GM23338 (cell line): Measurements from ENCODE around the gene PHF21A. TPM values are rescaled to one million over a fixed set of nuclear protein-coding genes. Genes with fewer than 3 reads are reported as not detected.

Experiments used
- ATAC-seq: fragments of 200-7000 bp; cut with Tn5 transposase; 3 replicates; pipeline ENCODE4 v1.9.1; 2020
- DNase-seq: peaks from one replicate; pipeline ENCODE4 v3.0.0-alpha.2; 2015; ENCODE audit warnings: low spot score
- H2AFZ ChIP-seq: fragments of 200-600 bp; sonication (generic); 2 replicates; pipeline ENCODE4 v1.8.0; 2016; ENCODE audit warnings: antibody characterized with exemption, mild to moderate bottlenecking, moderate library complexity
- H3F3A ChIP-seq: fragments of 200-600 bp; sonication (generic); replicated peaks from 2 replicates; pipeline ENCODE4 v1.8.0; 2017; ENCODE audit warnings: antibody characterized with exemption, mixed run types, low read depth
- H3K27ac ChIP-seq: fragments of 200-600 bp; sonication (generic); 2 replicates; pipeline ENCODE4 v1.6.1; 2016; ENCODE audit warnings: low read depth
- H3K27me3 ChIP-seq: fragments of 200-600 bp; sonication (generic); 2 replicates; pipeline ENCODE4 v1.8.0; 2016; ENCODE audit warnings: mild to moderate bottlenecking, mixed run types, moderate library complexity; ENCODE audit not compliant: insufficient read depth
- H3K36me3 ChIP-seq: fragments of 200-600 bp; sonication (generic); 2 replicates; pipeline ENCODE4 v1.8.0; 2016; ENCODE audit warnings: mild to moderate bottlenecking; ENCODE audit not compliant: insufficient read depth
- H3K4me1 ChIP-seq: fragments of 200-600 bp; sonication (generic); 2 replicates; pipeline ENCODE4 v1.8.0; 2016; ENCODE audit warnings: mild to moderate bottlenecking, moderate library complexity; ENCODE audit not compliant: insufficient read depth
- H3K4me2 ChIP-seq: fragments of 200-600 bp; sonication (generic); 2 replicates; pipeline ENCODE4 v1.7.1; 2017; ENCODE audit warnings: mixed run types
- H3K4me3 ChIP-seq: fragments of 200-600 bp; sonication (generic); 2 replicates; pipeline ENCODE4 v1.6.1; 2016; ENCODE audit warnings: mixed run types
- H3K79me2 ChIP-seq: fragments of 200-600 bp; sonication (generic); replicated peaks from 2 replicates; pipeline ENCODE4 v1.8.0; 2017; ENCODE audit warnings: mild to moderate bottlenecking; ENCODE audit not compliant: insufficient read depth
- H3K9me2 ChIP-seq: fragments of 200-600 bp; sonication (generic); 2 replicates; pipeline ENCODE4 v1.8.0; 2017; ENCODE audit not compliant: insufficient read depth
- H4K20me1 ChIP-seq: fragments of 200-600 bp; sonication (generic); replicated peaks from 2 replicates; pipeline ENCODE4 v1.8.0; 2017; ENCODE audit warnings: mild to moderate bottlenecking; ENCODE audit not compliant: insufficient read depth
- H3K27ac Mint-ChIP-seq: 2 replicates; pipeline ENCODE4 v1.8.0; 2020; ENCODE audit warnings: inconsistent platforms, mild to moderate bottlenecking, moderate library complexity, mixed read lengths
- H3K27me3 Mint-ChIP-seq: 3 replicates; pipeline ENCODE4 v1.8.0; 2022; ENCODE audit warnings: low read depth, mild to moderate bottlenecking, moderate library complexity, mixed read lengths, inconsistent platforms; ENCODE audit not compliant: insufficient read depth, poor library complexity
- H3K36me3 Mint-ChIP-seq: 3 replicates; pipeline ENCODE4 v1.8.0; 2021; ENCODE audit warnings: low read depth, mild to moderate bottlenecking, inconsistent platforms, moderate library complexity, mixed read lengths
- H3K4me1 Mint-ChIP-seq: 3 replicates; pipeline ENCODE4 v1.8.0; 2020; ENCODE audit warnings: mild to moderate bottlenecking, inconsistent platforms, mixed read lengths
- H3K4me3 Mint-ChIP-seq: 3 replicates; pipeline ENCODE4 v1.8.0; 2021; ENCODE audit warnings: moderate library complexity, mild to moderate bottlenecking, inconsistent platforms, mixed read lengths
- H3K9me3 Mint-ChIP-seq: 3 replicates; pipeline ENCODE4 v1.8.0; 2020; ENCODE audit warnings: moderate library complexity, mild to moderate bottlenecking, inconsistent platforms, mixed read lengths
- CREB1 ChIP-seq: fragments of 250-450 bp; sonication (Bioruptor Pico); IDR thresholded peaks from 2 replicates; pipeline ENCODE4 v1.5.0; 2020; ENCODE audit warnings: low read depth, mild to moderate bottlenecking, moderate library complexity
- EZH2 ChIP-seq: fragments of 200-600 bp; sonication (generic); IDR thresholded peaks from one replicate; pipeline ENCODE4 v1.8.0; 2017; ENCODE audit warnings: antibody characterized with exemption, mild to moderate bottlenecking, low read depth; ENCODE audit not compliant: unreplicated experiment
- EZH2phosphoT487 ChIP-seq: fragments of 200-600 bp; sonication (generic); IDR thresholded peaks from one replicate; pipeline ENCODE4 v1.8.1; 2018; ENCODE audit warnings: antibody characterized with exemption; ENCODE audit not compliant: unreplicated experiment
- JUNB ChIP-seq: IDR thresholded peaks from one replicate; pipeline ENCODE4 v1.6.1; 2016; ENCODE audit warnings: antibody characterized with exemption; ENCODE audit not compliant: unreplicated experiment
- NANOG ChIP-seq: IDR thresholded peaks from 2 replicates; pipeline ENCODE4 v1.6.1; 2016; ENCODE audit warnings: antibody characterized with exemption, borderline replicate concordance
- POLR2AphosphoS5 ChIP-seq: IDR thresholded peaks from 2 replicates; pipeline ENCODE4 v1.6.1; 2016; ENCODE audit warnings: antibody characterized with exemption, low read depth
- STAT1 ChIP-seq: IDR thresholded peaks from one replicate; pipeline ENCODE4 v1.6.1; 2016; ENCODE audit warnings: antibody characterized with exemption; ENCODE audit not compliant: unreplicated experiment
- ZNF114 ChIP-seq: fragments of 250-450 bp; sonication (Bioruptor Pico); IDR thresholded peaks from 2 replicates; pipeline ENCODE4 v1.5.0; 2020; ENCODE audit warnings: mild to moderate bottlenecking, moderate library complexity
- ZNF331 ChIP-seq: fragments of 250-450 bp; sonication (Bioruptor Pico); IDR thresholded peaks from 2 replicates; pipeline ENCODE4 v1.5.0; 2020; ENCODE audit warnings: low read depth, mild to moderate bottlenecking, moderate library complexity
- polyA plus RNA-seq: library from polyadenylated mRNA; unstranded; fragments of >200 nt; fragmentation: Nextera tagmentation; extraction: Ambion mirVana; gene quantifications from 2 replicates; pipeline ENCODE4 v1.2.1, GENCODE V29; 2016
- total RNA-seq: library from RNA; depleted of rRNA; stranded (reverse); fragments of >200 nt; shearing (Covaris generic); gene quantifications from 2 replicates; pipeline ENCODE4 v1.2.3, GENCODE V29; 2014
- TF ChIP-seq, protein P1 (sequence below): IDR thresholded peaks from 2 replicates; pipeline ENCODE4 v1.6.1; 2016; ENCODE audit warnings: antibody characterized with exemption
- TF ChIP-seq, protein P2 (sequence below): fragments of 250-450 bp; sonication (Bioruptor Pico); IDR thresholded peaks from 2 replicates; pipeline ENCODE4 v1.5.0; 2020; ENCODE audit warnings: mild to moderate bottlenecking, moderate library complexity
- TF ChIP-seq, protein P3 (sequence below), 2 experiments: fragments of 200-600 bp in 1 of 2; sonication (generic) in 1 of 2; conservative IDR thresholded peaks; 2 replicates each; pipeline versions ENCODE4 v1.5.1 to v1.6.1; 2016 to 2017; ENCODE audit warnings: antibody characterized with exemption in 2 of 2, low read depth in 2 of 2, mild to moderate bottlenecking in 2 of 2, moderate library complexity in 1 of 2
- TF ChIP-seq, protein P4 (sequence below): IDR thresholded peaks from one replicate; pipeline ENCODE4 v1.6.1; 2018; ENCODE audit warnings: antibody characterized with exemption; ENCODE audit not compliant: unreplicated experiment

The PHF21A gene
- total and polyA plus RNA-seq, 2 experiments from 2014 or later, result 21.7 to 23.6 TPM

DNA sequence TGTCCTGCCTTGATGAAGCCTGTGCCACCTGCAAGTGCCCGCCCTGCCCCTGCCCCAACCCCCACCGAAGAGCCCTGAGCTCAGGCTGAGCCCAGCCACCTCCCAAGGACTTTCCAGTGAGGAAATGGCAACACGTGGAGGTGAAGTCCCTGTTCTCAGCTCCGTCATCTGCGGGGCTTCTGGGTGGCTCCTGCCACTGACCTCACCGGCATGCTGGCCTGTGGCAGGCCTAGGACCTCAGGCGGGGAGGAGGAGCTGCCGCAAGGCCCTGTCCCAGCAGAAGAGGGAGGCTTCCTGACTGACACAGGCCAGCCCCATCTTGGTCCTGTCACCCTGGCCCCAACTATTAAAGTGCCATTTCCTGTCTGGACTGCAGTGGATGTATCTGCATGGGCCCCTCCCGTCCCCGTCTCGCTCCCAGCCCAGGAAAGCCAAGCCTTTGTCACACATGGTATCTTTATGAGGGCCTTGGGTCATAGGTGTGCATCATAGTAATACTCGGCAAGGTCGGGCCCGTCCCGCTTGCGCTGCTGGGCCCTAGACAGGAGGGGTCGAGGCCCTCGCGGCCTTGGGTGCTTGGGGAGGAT, 215.1 kb downstream of the PHF21A start:
- H3K9me3 Mint-ChIP-seq, result no peaks in the 10 kb centered on the region
- H3K27ac Mint-ChIP-seq, result no peak overlapping the region; the same call in 1 of the 2 replicates
- H3K27ac ChIP-seq, result no peak overlapping the region
- no peaks in the 10 kb centered on the region for H3K4me1 ChIP-seq
- H3F3A ChIP-seq, result no peaks in the 10 kb centered on the region
- ATAC-seq, result no peak; the same call in 2 of the 3 replicates
- no peak overlapping the region for H3K4me2 ChIP-seq
- no peaks in the 10 kb centered on the region for H3K9me2 ChIP-seq
- H3K27me3 Mint-ChIP-seq, result peaks cover 25% of the 10 kb centered on the region
- H3K4me3 Mint-ChIP-seq, result no peak overlapping the region
- no peaks in the 10 kb centered on the region for H3K27me3 ChIP-seq
- no peak for TF ChIP-seq JUNB
- TF ChIP-seq NANOG, result no peak
- TF ChIP-seq EZH2phosphoT487, result no peak
- TF ChIP-seq, protein P1, sequence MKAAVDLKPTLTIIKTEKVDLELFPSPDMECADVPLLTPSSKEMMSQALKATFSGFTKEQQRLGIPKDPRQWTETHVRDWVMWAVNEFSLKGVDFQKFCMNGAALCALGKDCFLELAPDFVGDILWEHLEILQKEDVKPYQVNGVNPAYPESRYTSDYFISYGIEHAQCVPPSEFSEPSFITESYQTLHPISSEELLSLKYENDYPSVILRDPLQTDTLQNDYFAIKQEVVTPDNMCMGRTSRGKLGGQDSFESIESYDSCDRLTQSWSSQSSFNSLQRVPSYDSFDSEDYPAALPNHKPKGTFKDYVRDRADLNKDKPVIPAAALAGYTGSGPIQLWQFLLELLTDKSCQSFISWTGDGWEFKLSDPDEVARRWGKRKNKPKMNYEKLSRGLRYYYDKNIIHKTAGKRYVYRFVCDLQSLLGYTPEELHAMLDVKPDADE, result no peak
- TF ChIP-seq, protein P2, sequence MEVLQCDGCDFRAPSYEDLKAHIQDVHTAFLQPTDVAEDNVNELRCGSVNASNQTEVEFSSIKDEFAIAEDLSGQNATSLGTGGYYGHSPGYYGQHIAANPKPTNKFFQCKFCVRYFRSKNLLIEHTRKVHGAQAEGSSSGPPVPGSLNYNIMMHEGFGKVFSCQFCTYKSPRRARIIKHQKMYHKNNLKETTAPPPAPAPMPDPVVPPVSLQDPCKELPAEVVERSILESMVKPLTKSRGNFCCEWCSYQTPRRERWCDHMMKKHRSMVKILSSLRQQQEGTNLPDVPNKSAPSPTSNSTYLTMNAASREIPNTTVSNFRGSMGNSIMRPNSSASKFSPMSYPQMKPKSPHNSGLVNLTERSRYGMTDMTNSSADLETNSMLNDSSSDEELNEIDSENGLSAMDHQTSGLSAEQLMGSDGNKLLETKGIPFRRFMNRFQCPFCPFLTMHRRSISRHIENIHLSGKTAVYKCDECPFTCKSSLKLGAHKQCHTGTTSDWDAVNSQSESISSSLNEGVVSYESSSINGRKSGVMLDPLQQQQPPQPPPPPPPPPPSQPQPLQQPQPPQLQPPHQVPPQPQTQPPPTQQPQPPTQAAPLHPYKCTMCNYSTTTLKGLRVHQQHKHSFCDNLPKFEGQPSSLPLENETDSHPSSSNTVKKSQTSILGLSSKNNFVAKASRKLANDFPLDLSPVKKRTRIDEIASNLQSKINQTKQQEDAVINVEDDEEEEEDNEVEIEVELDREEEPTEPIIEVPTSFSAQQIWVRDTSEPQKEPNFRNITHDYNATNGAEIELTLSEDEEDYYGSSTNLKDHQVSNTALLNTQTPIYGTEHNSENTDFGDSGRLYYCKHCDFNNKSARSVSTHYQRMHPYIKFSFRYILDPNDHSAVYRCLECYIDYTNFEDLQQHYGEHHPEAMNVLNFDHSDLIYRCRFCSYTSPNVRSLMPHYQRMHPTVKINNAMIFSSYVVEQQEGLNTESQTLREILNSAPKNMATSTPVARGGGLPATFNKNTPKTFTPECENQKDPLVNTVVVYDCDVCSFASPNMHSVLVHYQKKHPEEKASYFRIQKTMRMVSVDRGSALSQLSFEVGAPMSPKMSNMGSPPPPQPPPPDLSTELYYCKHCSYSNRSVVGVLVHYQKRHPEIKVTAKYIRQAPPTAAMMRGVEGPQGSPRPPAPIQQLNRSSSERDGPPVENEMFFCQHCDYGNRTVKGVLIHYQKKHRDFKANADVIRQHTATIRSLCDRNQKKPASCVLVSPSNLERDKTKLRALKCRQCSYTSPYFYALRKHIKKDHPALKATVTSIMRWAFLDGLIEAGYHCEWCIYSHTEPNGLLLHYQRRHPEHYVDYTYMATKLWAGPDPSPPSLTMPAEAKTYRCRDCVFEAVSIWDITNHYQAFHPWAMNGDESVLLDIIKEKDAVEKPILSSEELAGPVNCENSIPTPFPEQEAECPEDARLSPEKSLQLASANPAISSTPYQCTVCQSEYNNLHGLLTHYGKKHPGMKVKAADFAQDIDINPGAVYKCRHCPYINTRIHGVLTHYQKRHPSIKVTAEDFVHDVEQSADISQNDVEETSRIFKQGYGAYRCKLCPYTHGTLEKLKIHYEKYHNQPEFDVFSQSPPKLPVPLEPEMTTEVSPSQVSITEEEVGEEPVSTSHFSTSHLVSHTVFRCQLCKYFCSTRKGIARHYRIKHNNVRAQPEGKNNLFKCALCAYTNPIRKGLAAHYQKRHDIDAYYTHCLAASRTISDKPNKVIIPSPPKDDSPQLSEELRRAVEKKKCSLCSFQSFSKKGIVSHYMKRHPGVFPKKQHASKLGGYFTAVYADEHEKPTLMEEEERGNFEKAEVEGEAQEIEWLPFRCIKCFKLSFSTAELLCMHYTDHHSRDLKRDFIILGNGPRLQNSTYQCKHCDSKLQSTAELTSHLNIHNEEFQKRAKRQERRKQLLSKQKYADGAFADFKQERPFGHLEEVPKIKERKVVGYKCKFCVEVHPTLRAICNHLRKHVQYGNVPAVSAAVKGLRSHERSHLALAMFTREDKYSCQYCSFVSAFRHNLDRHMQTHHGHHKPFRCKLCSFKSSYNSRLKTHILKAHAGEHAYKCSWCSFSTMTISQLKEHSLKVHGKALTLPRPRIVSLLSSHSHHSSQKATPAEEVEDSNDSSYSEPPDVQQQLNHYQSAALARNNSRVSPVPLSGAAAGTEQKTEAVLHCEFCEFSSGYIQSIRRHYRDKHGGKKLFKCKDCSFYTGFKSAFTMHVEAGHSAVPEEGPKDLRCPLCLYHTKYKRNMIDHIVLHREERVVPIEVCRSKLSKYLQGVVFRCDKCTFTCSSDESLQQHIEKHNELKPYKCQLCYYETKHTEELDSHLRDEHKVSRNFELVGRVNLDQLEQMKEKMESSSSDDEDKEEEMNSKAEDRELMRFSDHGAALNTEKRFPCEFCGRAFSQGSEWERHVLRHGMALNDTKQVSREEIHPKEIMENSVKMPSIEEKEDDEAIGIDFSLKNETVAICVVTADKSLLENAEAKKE, result no peak
- TF ChIP-seq, protein P3, sequence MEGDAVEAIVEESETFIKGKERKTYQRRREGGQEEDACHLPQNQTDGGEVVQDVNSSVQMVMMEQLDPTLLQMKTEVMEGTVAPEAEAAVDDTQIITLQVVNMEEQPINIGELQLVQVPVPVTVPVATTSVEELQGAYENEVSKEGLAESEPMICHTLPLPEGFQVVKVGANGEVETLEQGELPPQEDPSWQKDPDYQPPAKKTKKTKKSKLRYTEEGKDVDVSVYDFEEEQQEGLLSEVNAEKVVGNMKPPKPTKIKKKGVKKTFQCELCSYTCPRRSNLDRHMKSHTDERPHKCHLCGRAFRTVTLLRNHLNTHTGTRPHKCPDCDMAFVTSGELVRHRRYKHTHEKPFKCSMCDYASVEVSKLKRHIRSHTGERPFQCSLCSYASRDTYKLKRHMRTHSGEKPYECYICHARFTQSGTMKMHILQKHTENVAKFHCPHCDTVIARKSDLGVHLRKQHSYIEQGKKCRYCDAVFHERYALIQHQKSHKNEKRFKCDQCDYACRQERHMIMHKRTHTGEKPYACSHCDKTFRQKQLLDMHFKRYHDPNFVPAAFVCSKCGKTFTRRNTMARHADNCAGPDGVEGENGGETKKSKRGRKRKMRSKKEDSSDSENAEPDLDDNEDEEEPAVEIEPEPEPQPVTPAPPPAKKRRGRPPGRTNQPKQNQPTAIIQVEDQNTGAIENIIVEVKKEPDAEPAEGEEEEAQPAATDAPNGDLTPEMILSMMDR (conservative IDR thresholded peaks at IDR 0.05; ENCODE audit: low read depth in 2 of 2), result no peak
- no peak for TF ChIP-seq ZNF331 (CRISPR knock-in tag)
- no peak for TF ChIP-seq ZNF114
- no peak for TF ChIP-seq EZH2
- TF ChIP-seq POLR2AphosphoS5, result no peak
- TF ChIP-seq STAT1, result no peak
- no peak for TF ChIP-seq CREB1 (CRISPR knock-in tag)
- TF ChIP-seq, protein P4, sequence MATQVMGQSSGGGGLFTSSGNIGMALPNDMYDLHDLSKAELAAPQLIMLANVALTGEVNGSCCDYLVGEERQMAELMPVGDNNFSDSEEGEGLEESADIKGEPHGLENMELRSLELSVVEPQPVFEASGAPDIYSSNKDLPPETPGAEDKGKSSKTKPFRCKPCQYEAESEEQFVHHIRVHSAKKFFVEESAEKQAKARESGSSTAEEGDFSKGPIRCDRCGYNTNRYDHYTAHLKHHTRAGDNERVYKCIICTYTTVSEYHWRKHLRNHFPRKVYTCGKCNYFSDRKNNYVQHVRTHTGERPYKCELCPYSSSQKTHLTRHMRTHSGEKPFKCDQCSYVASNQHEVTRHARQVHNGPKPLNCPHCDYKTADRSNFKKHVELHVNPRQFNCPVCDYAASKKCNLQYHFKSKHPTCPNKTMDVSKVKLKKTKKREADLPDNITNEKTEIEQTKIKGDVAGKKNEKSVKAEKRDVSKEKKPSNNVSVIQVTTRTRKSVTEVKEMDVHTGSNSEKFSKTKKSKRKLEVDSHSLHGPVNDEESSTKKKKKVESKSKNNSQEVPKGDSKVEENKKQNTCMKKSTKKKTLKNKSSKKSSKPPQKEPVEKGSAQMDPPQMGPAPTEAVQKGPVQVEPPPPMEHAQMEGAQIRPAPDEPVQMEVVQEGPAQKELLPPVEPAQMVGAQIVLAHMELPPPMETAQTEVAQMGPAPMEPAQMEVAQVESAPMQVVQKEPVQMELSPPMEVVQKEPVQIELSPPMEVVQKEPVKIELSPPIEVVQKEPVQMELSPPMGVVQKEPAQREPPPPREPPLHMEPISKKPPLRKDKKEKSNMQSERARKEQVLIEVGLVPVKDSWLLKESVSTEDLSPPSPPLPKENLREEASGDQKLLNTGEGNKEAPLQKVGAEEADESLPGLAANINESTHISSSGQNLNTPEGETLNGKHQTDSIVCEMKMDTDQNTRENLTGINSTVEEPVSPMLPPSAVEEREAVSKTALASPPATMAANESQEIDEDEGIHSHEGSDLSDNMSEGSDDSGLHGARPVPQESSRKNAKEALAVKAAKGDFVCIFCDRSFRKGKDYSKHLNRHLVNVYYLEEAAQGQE, result no peak
- H2AFZ ChIP-seq, result no peak overlapping the region
- H3K36me3 Mint-ChIP-seq, result peaks cover 21% of the 10 kb centered on the region
- H4K20me1 ChIP-seq, result no peaks in the 10 kb centered on the region; the same call in 1 of the 2 replicates
- no peaks in the 10 kb centered on the region; the same call in 2 of the 3 replicates for H3K4me1 Mint-ChIP-seq
- H3K4me3 ChIP-seq, result no peak overlapping the region
- no peaks in the 10 kb centered on the region for H3K36me3 ChIP-seq
- no peak for DNase-seq
- no peaks in the 10 kb centered on the region; the same call in 1 of the 2 replicates for H3K79me2 ChIP-seq
